GM23338 (cell line): Measurements from ENCODE around the gene TBX6. TPM values are rescaled to one million over a fixed set of nuclear protein-coding genes. Genes with fewer than 3 reads are reported as not detected.

ENCODE experiments used
- ATAC-seq: fragments of 200-7000 bp; cut with Tn5 transposase; 3 replicates; pipeline ENCODE4 v1.9.1; 2020
- DNase-seq: peaks from one replicate; pipeline ENCODE4 v3.0.0-alpha.2; 2015; ENCODE audit warnings: low spot score
- H2AFZ ChIP-seq: fragments of 200-600 bp; sonication (generic); 2 replicates; pipeline ENCODE4 v1.8.0; 2016; ENCODE audit warnings: antibody characterized with exemption, mild to moderate bottlenecking, moderate library complexity
- H3F3A ChIP-seq: fragments of 200-600 bp; sonication (generic); replicated peaks from 2 replicates; pipeline ENCODE4 v1.8.0; 2017; ENCODE audit warnings: antibody characterized with exemption, mixed run types, low read depth
- H3K27ac ChIP-seq: fragments of 200-600 bp; sonication (generic); 2 replicates; pipeline ENCODE4 v1.6.1; 2016; ENCODE audit warnings: low read depth
- H3K27me3 ChIP-seq: fragments of 200-600 bp; sonication (generic); 2 replicates; pipeline ENCODE4 v1.8.0; 2016; ENCODE audit warnings: mild to moderate bottlenecking, mixed run types, moderate library complexity; ENCODE audit not compliant: insufficient read depth
- H3K36me3 ChIP-seq: fragments of 200-600 bp; sonication (generic); 2 replicates; pipeline ENCODE4 v1.8.0; 2016; ENCODE audit warnings: mild to moderate bottlenecking; ENCODE audit not compliant: insufficient read depth
- H3K4me1 ChIP-seq: fragments of 200-600 bp; sonication (generic); 2 replicates; pipeline ENCODE4 v1.8.0; 2016; ENCODE audit warnings: mild to moderate bottlenecking, moderate library complexity; ENCODE audit not compliant: insufficient read depth
- H3K4me2 ChIP-seq: fragments of 200-600 bp; sonication (generic); 2 replicates; pipeline ENCODE4 v1.7.1; 2017; ENCODE audit warnings: mixed run types
- H3K4me3 ChIP-seq: fragments of 200-600 bp; sonication (generic); 2 replicates; pipeline ENCODE4 v1.6.1; 2016; ENCODE audit warnings: mixed run types
- H3K79me2 ChIP-seq: fragments of 200-600 bp; sonication (generic); replicated peaks from 2 replicates; pipeline ENCODE4 v1.8.0; 2017; ENCODE audit warnings: mild to moderate bottlenecking; ENCODE audit not compliant: insufficient read depth
- H3K9me2 ChIP-seq: fragments of 200-600 bp; sonication (generic); 2 replicates; pipeline ENCODE4 v1.8.0; 2017; ENCODE audit not compliant: insufficient read depth
- H4K20me1 ChIP-seq: fragments of 200-600 bp; sonication (generic); replicated peaks from 2 replicates; pipeline ENCODE4 v1.8.0; 2017; ENCODE audit warnings: mild to moderate bottlenecking; ENCODE audit not compliant: insufficient read depth
- H3K27ac Mint-ChIP-seq: 2 replicates; pipeline ENCODE4 v1.8.0; 2020; ENCODE audit warnings: inconsistent platforms, mild to moderate bottlenecking, moderate library complexity, mixed read lengths
- H3K27me3 Mint-ChIP-seq: 3 replicates; pipeline ENCODE4 v1.8.0; 2022; ENCODE audit warnings: low read depth, mild to moderate bottlenecking, moderate library complexity, mixed read lengths, inconsistent platforms; ENCODE audit not compliant: insufficient read depth, poor library complexity
- H3K36me3 Mint-ChIP-seq: 3 replicates; pipeline ENCODE4 v1.8.0; 2021; ENCODE audit warnings: low read depth, mild to moderate bottlenecking, inconsistent platforms, moderate library complexity, mixed read lengths
- H3K4me1 Mint-ChIP-seq: 3 replicates; pipeline ENCODE4 v1.8.0; 2020; ENCODE audit warnings: mild to moderate bottlenecking, inconsistent platforms, mixed read lengths
- H3K4me3 Mint-ChIP-seq: 3 replicates; pipeline ENCODE4 v1.8.0; 2021; ENCODE audit warnings: moderate library complexity, mild to moderate bottlenecking, inconsistent platforms, mixed read lengths
- H3K9me3 Mint-ChIP-seq: 3 replicates; pipeline ENCODE4 v1.8.0; 2020; ENCODE audit warnings: moderate library complexity, mild to moderate bottlenecking, inconsistent platforms, mixed read lengths
- CREB1 ChIP-seq: fragments of 250-450 bp; sonication (Bioruptor Pico); IDR thresholded peaks from 2 replicates; pipeline ENCODE4 v1.5.0; 2020; ENCODE audit warnings: low read depth, mild to moderate bottlenecking, moderate library complexity
- CTCF ChIP-seq, 2 experiments: fragments of 200-600 bp in 1 of 2; sonication (generic) in 1 of 2; conservative IDR thresholded peaks; 2 replicates each; pipeline versions ENCODE4 v1.5.1 to v1.6.1; 2016 to 2017; ENCODE audit warnings: antibody characterized with exemption in 2 of 2, low read depth in 2 of 2, mild to moderate bottlenecking in 2 of 2, moderate library complexity in 1 of 2
- ETS1 ChIP-seq: IDR thresholded peaks from 2 replicates; pipeline ENCODE4 v1.6.1; 2016; ENCODE audit warnings: antibody characterized with exemption
- EZH2 ChIP-seq: fragments of 200-600 bp; sonication (generic); IDR thresholded peaks from one replicate; pipeline ENCODE4 v1.8.0; 2017; ENCODE audit warnings: antibody characterized with exemption, mild to moderate bottlenecking, low read depth; ENCODE audit not compliant: unreplicated experiment
- EZH2phosphoT487 ChIP-seq: fragments of 200-600 bp; sonication (generic); IDR thresholded peaks from one replicate; pipeline ENCODE4 v1.8.1; 2018; ENCODE audit warnings: antibody characterized with exemption; ENCODE audit not compliant: unreplicated experiment
- JUNB ChIP-seq: IDR thresholded peaks from one replicate; pipeline ENCODE4 v1.6.1; 2016; ENCODE audit warnings: antibody characterized with exemption; ENCODE audit not compliant: unreplicated experiment
- NANOG ChIP-seq: IDR thresholded peaks from 2 replicates; pipeline ENCODE4 v1.6.1; 2016; ENCODE audit warnings: antibody characterized with exemption, borderline replicate concordance
- POLR2AphosphoS5 ChIP-seq: IDR thresholded peaks from 2 replicates; pipeline ENCODE4 v1.6.1; 2016; ENCODE audit warnings: antibody characterized with exemption, low read depth
- STAT1 ChIP-seq: IDR thresholded peaks from one replicate; pipeline ENCODE4 v1.6.1; 2016; ENCODE audit warnings: antibody characterized with exemption; ENCODE audit not compliant: unreplicated experiment
- ZNF114 ChIP-seq: fragments of 250-450 bp; sonication (Bioruptor Pico); IDR thresholded peaks from 2 replicates; pipeline ENCODE4 v1.5.0; 2020; ENCODE audit warnings: mild to moderate bottlenecking, moderate library complexity
- ZNF331 ChIP-seq: fragments of 250-450 bp; sonication (Bioruptor Pico); IDR thresholded peaks from 2 replicates; pipeline ENCODE4 v1.5.0; 2020; ENCODE audit warnings: low read depth, mild to moderate bottlenecking, moderate library complexity
- ZNF462 ChIP-seq: fragments of 250-450 bp; sonication (Bioruptor Pico); IDR thresholded peaks from 2 replicates; pipeline ENCODE4 v1.5.0; 2020; ENCODE audit warnings: mild to moderate bottlenecking, moderate library complexity
- polyA plus RNA-seq: library from polyadenylated mRNA; unstranded; fragments of >200 nt; fragmentation: Nextera tagmentation; extraction: Ambion mirVana; gene quantifications from 2 replicates; pipeline ENCODE4 v1.2.1, GENCODE V29; 2016
- total RNA-seq: library from RNA; depleted of rRNA; stranded (reverse); fragments of >200 nt; shearing (Covaris generic); gene quantifications from 2 replicates; pipeline ENCODE4 v1.2.3, GENCODE V29; 2014
- TF ChIP-seq, protein P1 (sequence below): IDR thresholded peaks from one replicate; pipeline ENCODE4 v1.6.1; 2018; ENCODE audit warnings: antibody characterized with exemption; ENCODE audit not compliant: unreplicated experiment

TBX6 gene
- total and polyA plus RNA-seq, 2 experiments from 2014 or later = 1.1 to 2.4 TPM

- no peaks in the 10 kb centered on the region for H3K36me3 ChIP-seq
- H3F3A ChIP-seq = no peaks in the 10 kb centered on the region
- DNase-seq (no peak), ATAC-seq (no peak)
- H3K27ac ChIP-seq = no peak overlapping the region
- no peak overlapping the region for H2AFZ ChIP-seq
- TF ChIP-seq ZNF462 (CRISPR knock-in tag) (no peak), ZNF114 (no peak), EZH2phosphoT487 (no peak), NANOG (no peak), ETS1 (no peak), CREB1 (CRISPR knock-in tag) (no peak), POLR2AphosphoS5 (no peak), CTCF (conservative IDR thresholded peaks at IDR 0.05; ENCODE audit: low read depth in 2 of 2) (no peak), JUNB (no peak), STAT1 (no peak), ZNF331 (CRISPR knock-in tag) (no peak), EZH2 (no peak)
- TF ChIP-seq, protein P1, sequence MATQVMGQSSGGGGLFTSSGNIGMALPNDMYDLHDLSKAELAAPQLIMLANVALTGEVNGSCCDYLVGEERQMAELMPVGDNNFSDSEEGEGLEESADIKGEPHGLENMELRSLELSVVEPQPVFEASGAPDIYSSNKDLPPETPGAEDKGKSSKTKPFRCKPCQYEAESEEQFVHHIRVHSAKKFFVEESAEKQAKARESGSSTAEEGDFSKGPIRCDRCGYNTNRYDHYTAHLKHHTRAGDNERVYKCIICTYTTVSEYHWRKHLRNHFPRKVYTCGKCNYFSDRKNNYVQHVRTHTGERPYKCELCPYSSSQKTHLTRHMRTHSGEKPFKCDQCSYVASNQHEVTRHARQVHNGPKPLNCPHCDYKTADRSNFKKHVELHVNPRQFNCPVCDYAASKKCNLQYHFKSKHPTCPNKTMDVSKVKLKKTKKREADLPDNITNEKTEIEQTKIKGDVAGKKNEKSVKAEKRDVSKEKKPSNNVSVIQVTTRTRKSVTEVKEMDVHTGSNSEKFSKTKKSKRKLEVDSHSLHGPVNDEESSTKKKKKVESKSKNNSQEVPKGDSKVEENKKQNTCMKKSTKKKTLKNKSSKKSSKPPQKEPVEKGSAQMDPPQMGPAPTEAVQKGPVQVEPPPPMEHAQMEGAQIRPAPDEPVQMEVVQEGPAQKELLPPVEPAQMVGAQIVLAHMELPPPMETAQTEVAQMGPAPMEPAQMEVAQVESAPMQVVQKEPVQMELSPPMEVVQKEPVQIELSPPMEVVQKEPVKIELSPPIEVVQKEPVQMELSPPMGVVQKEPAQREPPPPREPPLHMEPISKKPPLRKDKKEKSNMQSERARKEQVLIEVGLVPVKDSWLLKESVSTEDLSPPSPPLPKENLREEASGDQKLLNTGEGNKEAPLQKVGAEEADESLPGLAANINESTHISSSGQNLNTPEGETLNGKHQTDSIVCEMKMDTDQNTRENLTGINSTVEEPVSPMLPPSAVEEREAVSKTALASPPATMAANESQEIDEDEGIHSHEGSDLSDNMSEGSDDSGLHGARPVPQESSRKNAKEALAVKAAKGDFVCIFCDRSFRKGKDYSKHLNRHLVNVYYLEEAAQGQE = no peak
- H3K4me2 ChIP-seq = no peak overlapping the region
- peaks cover 3% of the 10 kb centered on the region; the same call in 1 of the 2 replicates for H3K4me1 ChIP-seq
- no peak overlapping the region for H3K4me3 ChIP-seq
- H3K9me2 ChIP-seq = no peaks in the 10 kb centered on the region
- H3K79me2 ChIP-seq = no peaks in the 10 kb centered on the region
- Mint-ChIP-seq H3K4me3 (no peak overlapping the region), H3K27ac (no peak overlapping the region), H3K4me1 (peaks cover 4% of the 10 kb centered on the region; the same call in 2 of the 3 replicates), H3K9me3 (no peaks in the 10 kb centered on the region), H3K36me3 (no peaks in the 10 kb centered on the region), H3K27me3 (peaks cover 12% of the 10 kb centered on the region)
- no peaks in the 10 kb centered on the region for H3K27me3 ChIP-seq
- H4K20me1 ChIP-seq = no peaks in the 10 kb centered on the region
These were observed 27.7 kb upstream of the TBX6 start for GRCh38 chr16:30119428-30119827.
